Stimulated activated CD4-positive, alpha-beta T cell treated with anti-CD3 and anti-CD28 coated beads, Interleukin-12 subunit alpha, Interleukin-12 subunit beta, amount 100 ng/mL, for 24 hours (primary cell): ENCODE results near the gene TNFRSF6B.

Source experiments
- DNase-seq, 2 experiments: peaks; one replicate each; pipeline ENCODE4 v3.0.0-alpha.2; 2020; ENCODE audit warnings: low read depth in 2 of 2

The TNFRSF6B gene

GRCh38 chr20:63696306-63696627 is 185 bp upstream of the TNFRSF6B start:
- DNase-seq = no peak

GRCh38 chr20:63697357-63697867 is 960 bp downstream of the TNFRSF6B start:
- no peak for DNase-seq

GRCh38 chr20:63697868-63698545 is 1.6 kb downstream of the TNFRSF6B start:
- no peak for DNase-seq

GRCh38 chr20:63698739-63699465 is 2.5 kb downstream of the TNFRSF6B start:
- peak in 1 of 2 experiments; percentile 61 for DNase-seq

GRCh38 chr20:63699466-63700198 is 3.2 kb downstream of the TNFRSF6B start:
- DNase-seq = no peak

GRCh38 chr20:63700199-63701050 is 4.0 kb downstream of the TNFRSF6B start:
- DNase-seq = no peak

- no peak for DNase-seq
Observed at GRCh38 chr20:63701051-63701328, 4.5 kb downstream of the TNFRSF6B start.

GRCh38 chr20:63701329-63702035 is 5.0 kb downstream of the TNFRSF6B start:
- DNase-seq = no peak

- no peak for DNase-seq
Observed at GRCh38 chr20:63702036-63702665, 5.7 kb downstream of the TNFRSF6B start.

GRCh38 chr20:63702751-63703470 is 6.5 kb downstream of the TNFRSF6B start:
- no peak for DNase-seq

GRCh38 chr20:63703471-63703975 is 7.1 kb downstream of the TNFRSF6B start:
- no peak for DNase-seq

GRCh38 chr20:63703976-63704748 is 7.7 kb downstream of the TNFRSF6B start:
- DNase-seq = no peak

GRCh38 chr20:63704749-63705117 is 8.3 kb downstream of the TNFRSF6B start:
- no peak for DNase-seq

- DNase-seq = no peak
Observed at GRCh38 chr20:63705232-63706026, 9.0 kb downstream of the TNFRSF6B start.

- DNase-seq = no peak
Observed at GRCh38 chr20:63706027-63706695, 9.7 kb downstream of the TNFRSF6B start.

GRCh38 chr20:63706852-63707557 is 10.6 kb downstream of the TNFRSF6B start:
- DNase-seq = peak in 1 of 2 experiments; percentile 49
